ENCODE measurements around the gene EEA1.

- no peak for TF ChIP-seq ZNF384 (IDR thresholded peaks at IDR 0.05)
- TF ChIP-seq FOXA1 (IDR thresholded peaks at IDR 0.05) = no peak
- no peak for TF ChIP-seq HDGF (IDR thresholded peaks at IDR 0.05; ENCODE audit: borderline replicate concordance)
- no peak for TF ChIP-seq FOXK2 (IDR thresholded peaks at IDR 0.05)
These were observed 20.4 kb upstream of the EEA1 start for GRCh38 chr12:92949466-92949865.

Measured in HEK293T (cell line).